ENCODE measurements around the gene ARHGAP23. TPM values are rescaled to one million over a fixed set of nuclear protein-coding genes. Genes with fewer than 3 reads are reported as not detected.

Gene ARHGAP23
- total RNA-seq, 1 experiment from 2014 or later, result 97.9 TPM

GRCh38 chr17:38449364-38449763 lies 21.1 kb downstream of the ARHGAP23 start:
- H3K27me3 Mint-ChIP-seq (ENCODE audit: low read depth), result no peaks in the 10 kb centered on the region; the same call in 1 of the 2 replicates
- Histone ChIP-seq H3K4ac (ENCODE audit: low read depth, low read length) (no peak overlapping the region), H2BK20ac (ENCODE audit: low read depth, low read length, poor library complexity, severe bottlenecking) (no peak overlapping the region), H4K20me1 (ENCODE audit: control insufficient read depth, insufficient read depth, insufficient read length) (no peaks in the 10 kb centered on the region), H3K23me2 (ENCODE audit: insufficient read length, low read depth, low read length, poor library complexity, severe bottlenecking) (peaks cover 17% of the 10 kb centered on the region), H3K14ac (ENCODE audit: insufficient read depth, low read length) (no peak overlapping the region), H3K56ac (ENCODE audit: insufficient read length, low read depth, low read length) (no peak overlapping the region), H4K91ac (ENCODE audit: insufficient read length, low read depth, low read length) (peak overlapping the region; percentile 20), H2BK12ac (ENCODE audit: insufficient read length, low read depth, low read length) (no peak overlapping the region), H2AFZ (ENCODE audit: low read length) (no peak overlapping the region), H3K4me2 (ENCODE audit: insufficient read depth, insufficient read length, low read length) (no peak overlapping the region), H2BK15ac (ENCODE audit: low read depth, low read length) (no peak overlapping the region), H3K4me1 (ENCODE audit: insufficient read depth, low read length) (peaks cover 11% of the 10 kb centered on the region), H3K9me3 (ENCODE audit: control insufficient read depth, low read depth, low read length) (no peaks in the 10 kb centered on the region), H3K79me1 (ENCODE audit: insufficient read depth, low read depth, low read length, poor library complexity, severe bottlenecking) (no peaks in the 10 kb centered on the region), H3T11ph (ENCODE audit: low read length) (no peak overlapping the region), H4K5ac (ENCODE audit: insufficient read length, low read depth, low read length) (no peak overlapping the region), H3K27ac (ENCODE audit: insufficient read length, low read depth, low read length) (peak overlapping the region; percentile 96), H4K8ac (replicated peaks; ENCODE audit: insufficient read length, low read depth, low read length) (no peak overlapping the region), H3K79me2 (ENCODE audit: insufficient read depth, low read length) (peaks cover 10% of the 10 kb centered on the region; the same call in 1 of the 2 replicates), H2BK5ac (ENCODE audit: insufficient read length, low read length) (no peak overlapping the region), H3K9ac (ENCODE audit: extremely low read depth, insufficient read length, low read length) (no peak overlapping the region), H3K18ac (ENCODE audit: insufficient read length, low read depth, low read length) (no peak overlapping the region), H3K23ac (ENCODE audit: insufficient read length, low read depth, low read length) (no peak overlapping the region), H3K27me3 (ENCODE audit: insufficient read depth, low read length) (no peaks in the 10 kb centered on the region), H2BK120ac (ENCODE audit: low read depth, low read length, poor library complexity, severe bottlenecking) (no peak overlapping the region), H2AK5ac (ENCODE audit: insufficient read length, low read length) (no peak overlapping the region)
- no CpG with 5 or more reads among the region's 15 CpGs for WGBS (ENCODE audit: extremely low coverage, insufficient read length, low lambda C conversion rate)
- TF ChIP-seq CTCF (conservative IDR thresholded peaks at IDR 0.05), result no peak
- H3K4me3 Mint-ChIP-seq, result peak overlapping the region; percentile 2 to 25; a peak in 4 of 5 replicates
- no peaks in the 10 kb centered on the region for H3K9me3 Mint-ChIP-seq
- peak overlapping the region; percentile 95 to 97 (median 96) for H3K27ac Mint-ChIP-seq
- peaks cover 0 to 9% (median 1%) of the 10 kb centered on the region in 3 experiments; a peak in 4 of 7 replicates for H3K36me3 Mint-ChIP-seq (ENCODE audit: insufficient read depth in 1 of 3, low read depth in 3 of 3)
- peaks cover 49 to 56% of the 10 kb centered on the region in 2 experiments for H3K4me1 Mint-ChIP-seq
- peak; percentile 84 for DNase-seq
